AG09319 (cell line): ENCODE measurements around the gene TPI1.
"Not testable (repeated sequence)": the region's sequence is repeated elsewhere in the genome, so short reads cannot be mapped to it uniquely, and the experiment has no call there.

Source experiments
- DNase-seq: peaks from one replicate; pipeline ENCODE4 v3.0.0-alpha.2; 2010; ENCODE audit warnings: low read depth; ENCODE audit errors: extremely low read depth
- CTCF ChIP-seq: IDR thresholded peaks from 2 replicates; pipeline ENCODE4 v1.5.1; 2011; ENCODE audit warnings: low read depth, mild to moderate bottlenecking, inconsistent platforms, low read length, moderate library complexity

The TPI1 gene

GRCh38 chr12:6866163-6866919 lies 990 bp upstream of the TPI1 start:
- no peak for DNase-seq
- no peak for TF ChIP-seq CTCF

- no peak for TF ChIP-seq CTCF
- DNase-seq, result no peak
These were observed 365 bp upstream of the TPI1 start for GRCh38 chr12:6866920-6867412.

GRCh38 chr12:6868211-6869048 lies 1.1 kb downstream of the TPI1 start:
- no peak for DNase-seq
- TF ChIP-seq CTCF, result peak; percentile 31

GRCh38 chr12:6869049-6870021 lies 2.0 kb downstream of the TPI1 start:
- DNase-seq, result peak; percentile 38
- peak; percentile 82 for TF ChIP-seq CTCF

- not testable (repeated sequence) for DNase-seq
These were observed 3.0 kb downstream of the TPI1 start for GRCh38 chr12:6870304-6870703.

- no peak for DNase-seq
- no peak for TF ChIP-seq CTCF
These were observed 4.0 kb downstream of the TPI1 start for GRCh38 chr12:6871052-6871957.
